RWPE1 (cell line): ENCODE data around the gene SH3GL3.

Experiments used
- CTCF ChIA-PET: fragments of 350-600 bp; sonication (Branson Sonifier 250); formaldehyde crosslinking; extraction: SDS; loops from one replicate; lab custom pipeline; 2021; lab: Yijun Ruan, JAX
- POLR2A ChIA-PET: fragments of 400-600 bp; formaldehyde crosslinking; extraction: SDS; loops from one replicate; lab custom pipeline; 2020; ENCODE audit warnings: antibody characterized with exemption; ENCODE audit not compliant: low non-redundant PET; lab: Yijun Ruan, JAX
- DNase-seq: peaks from one replicate; pipeline ENCODE4 v3.0.0; 2012; ENCODE audit warnings: low spot score
- H3K27ac ChIP-seq: fragments of 450-650 bp; 2 replicates; pipeline ENCODE4 v1.5.1; 2017
- CTCF ChIP-seq: fragments of 450-650 bp; conservative IDR thresholded peaks from 2 replicates; pipeline ENCODE4 v1.5.1; 2017; ENCODE audit warnings: low read depth, mild to moderate bottlenecking

SH3GL3 gene

DNA sequence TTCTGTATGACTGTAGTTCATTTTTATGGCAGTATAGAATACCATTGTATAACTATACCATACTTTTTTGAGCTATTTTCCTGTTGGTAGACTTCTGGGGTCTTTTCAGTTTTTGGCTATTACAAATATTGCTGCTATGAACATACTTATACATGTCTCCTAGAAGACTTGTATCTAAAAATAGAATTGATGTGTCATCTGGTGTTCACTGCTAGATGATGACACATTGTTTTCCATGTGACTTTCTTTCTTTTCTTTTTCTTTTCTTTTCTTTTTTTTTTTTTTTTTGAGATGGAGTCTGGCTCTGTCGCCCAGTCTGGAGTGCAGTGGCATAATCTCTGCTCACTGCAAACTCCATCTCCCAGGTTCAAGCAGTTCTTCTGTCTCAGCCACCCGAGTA lies 69.8 kb downstream of the SH3GL3 start:
- DNase-seq: peak; percentile 30
- no peak overlapping the region for H3K27ac ChIP-seq
- POLR2A ChIA-PET: no interaction called here
- no peak for TF ChIP-seq CTCF
- CTCF ChIA-PET: no interaction called here

DNA sequence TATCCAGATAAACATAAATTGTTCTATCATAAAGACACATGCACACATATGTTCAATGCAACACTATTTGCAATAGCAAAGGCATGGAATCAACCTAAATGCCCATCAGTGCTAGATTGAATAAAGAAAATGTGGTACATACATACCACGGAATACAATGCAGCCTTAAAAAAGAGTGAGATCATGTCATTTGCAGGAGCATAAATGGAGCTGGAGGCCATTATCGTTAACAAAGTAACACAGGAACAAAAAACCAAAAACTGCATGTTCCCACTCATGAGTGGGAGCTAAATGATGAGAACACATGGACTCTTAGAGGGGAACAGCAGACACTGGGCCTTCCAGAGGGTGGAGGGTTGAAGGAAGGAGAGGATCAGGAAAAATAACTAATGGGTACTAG lies 79.2 kb downstream of the SH3GL3 start:
- CTCF ChIA-PET: no interaction called here
- POLR2A ChIA-PET: no interaction called here

DNA sequence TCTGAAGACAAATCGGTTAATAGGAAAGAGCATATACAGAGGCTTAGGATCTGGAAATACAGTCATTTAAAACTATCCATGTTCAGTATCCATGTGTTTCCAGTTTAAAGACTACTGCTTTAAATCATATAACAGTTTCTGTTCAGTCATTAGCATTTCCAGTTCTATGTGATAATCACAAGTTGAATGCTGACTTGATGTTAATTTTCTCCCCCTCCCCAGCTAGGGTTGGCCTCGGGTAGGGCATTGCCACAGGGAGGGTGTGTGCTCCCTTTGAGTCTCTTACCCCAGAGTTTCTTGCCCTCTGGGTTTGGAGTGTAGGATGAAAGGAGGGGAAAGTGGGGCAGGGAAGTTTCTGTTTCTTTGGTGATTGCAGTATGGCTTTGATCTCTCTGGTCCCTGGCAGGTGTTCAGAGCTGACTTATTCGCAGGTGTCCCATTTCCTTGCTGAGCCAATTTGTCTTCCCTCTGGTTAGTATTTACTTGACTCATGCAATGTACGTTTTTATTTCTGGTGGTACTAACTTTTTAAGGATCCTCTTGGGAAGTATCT lies 86.3 kb downstream of the SH3GL3 start:
- ChIA-PET POLR2A (no interaction called here), CTCF (no interaction called here)
- H3K27ac ChIP-seq: no peak overlapping the region

More for the DNA sequence above, 79.2 kb downstream of the SH3GL3 start:
- TF ChIP-seq CTCF: no peak
- no peak overlapping the region for H3K27ac ChIP-seq
- no peak for DNase-seq

DNA sequence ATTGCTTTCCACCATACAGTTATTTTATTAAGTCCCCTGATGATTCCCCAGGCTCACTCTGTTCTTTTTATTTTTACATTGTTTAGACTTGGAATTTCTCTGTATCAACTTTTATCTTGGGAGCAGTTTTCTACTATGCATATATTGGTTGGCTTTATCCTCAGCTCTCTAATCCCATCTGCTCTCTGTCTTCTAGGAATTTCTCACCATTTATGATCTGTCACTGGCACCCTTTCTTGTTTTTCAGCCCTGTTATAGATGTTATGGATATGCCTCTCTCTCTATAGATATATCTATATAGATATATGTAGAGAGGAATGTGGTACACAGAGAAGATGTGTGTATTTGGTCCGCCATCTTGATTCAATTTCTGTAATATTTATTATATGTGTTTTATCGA lies 90.5 kb downstream of the SH3GL3 start:
- TF ChIP-seq CTCF: no peak
- H3K27ac ChIP-seq: no peak overlapping the region
- ChIA-PET CTCF (no interaction called here), POLR2A (no interaction called here)
- DNase-seq: no peak

More for the DNA sequence above, 86.3 kb downstream of the SH3GL3 start:
- DNase-seq: no peak
- TF ChIP-seq CTCF: no peak

GRCh38 chr15:83538682-83539081 lies 91.5 kb downstream of the SH3GL3 start:
- DNase-seq: no peak
- no peak for TF ChIP-seq CTCF
- POLR2A ChIA-PET: no interaction called here
- H3K27ac ChIP-seq: no peak overlapping the region
- CTCF ChIA-PET: no interaction called here

- CTCF ChIA-PET: interaction anchor here (0.6 kb wide), 1 partner anchor 137 kb away, joined by 3 read pairs; no protein-coding TSS in a partner anchor
- H3K27ac ChIP-seq: no peak overlapping the region
- POLR2A ChIA-PET: no interaction called here
- TF ChIP-seq CTCF: no peak
- no peak for DNase-seq
Measured at GRCh38 chr15:83545804-83546511, 98.8 kb downstream of the SH3GL3 start.
